GM19372 (cell line): ENCODE data around the gene GREM2.

Source experiments
- ATAC-seq: cut with Tn5 transposase; IDR thresholded peaks from one replicate; pipeline ENCODE4 v1.9.1; 2021; ENCODE audit warnings: mild to moderate bottlenecking, low read depth, moderate library complexity; ENCODE audit not compliant: unreplicated experiment

The GREM2 gene

DNA sequence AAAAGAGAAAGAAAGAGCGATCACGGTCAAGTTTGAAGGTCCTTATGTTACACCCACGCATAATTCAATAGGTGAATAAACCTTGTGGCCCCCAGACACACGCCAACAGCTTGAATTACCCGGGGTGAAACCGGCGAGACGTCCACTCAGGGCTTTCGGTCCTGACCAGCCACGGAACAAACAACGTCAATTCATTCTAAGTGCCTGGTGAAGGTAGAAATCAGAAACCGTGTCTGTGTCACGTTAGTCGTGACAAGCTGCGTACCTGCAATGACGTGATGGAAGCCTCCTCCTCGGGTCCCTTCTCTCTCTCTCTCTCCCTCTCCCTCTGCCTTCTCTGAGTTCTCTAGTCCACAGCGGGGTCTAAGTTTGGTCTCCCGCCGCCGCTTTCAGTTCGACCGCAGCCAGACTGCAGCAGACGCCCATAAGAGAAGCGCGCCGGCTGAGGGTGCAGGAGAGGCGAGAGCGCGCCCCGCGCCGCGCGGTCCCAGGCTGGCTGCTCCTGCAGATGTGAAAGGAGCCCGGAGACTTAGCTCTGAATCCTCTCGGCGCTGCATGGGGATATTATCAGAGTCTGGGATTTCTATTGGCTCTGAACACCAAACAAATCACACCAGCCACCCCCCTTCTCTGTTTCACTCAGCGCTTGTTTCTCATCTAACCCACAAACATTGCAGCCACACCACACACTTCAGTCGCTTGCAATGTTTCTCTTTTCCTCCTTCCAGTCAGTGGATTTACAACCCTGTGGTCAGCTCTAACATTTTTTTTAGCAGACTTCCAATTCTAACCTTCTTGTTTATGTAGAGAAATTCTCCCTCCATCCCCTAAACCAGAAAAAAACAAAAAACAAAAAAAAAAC, at the start of gene GREM2:
TSS of gene GREM2 (minus strand) at position 537 of the 862 bp plus-strand sequence. CDS start 118,680 bp downstream, outside the sequence.
- ATAC-seq, result peak; percentile 77

DNA sequence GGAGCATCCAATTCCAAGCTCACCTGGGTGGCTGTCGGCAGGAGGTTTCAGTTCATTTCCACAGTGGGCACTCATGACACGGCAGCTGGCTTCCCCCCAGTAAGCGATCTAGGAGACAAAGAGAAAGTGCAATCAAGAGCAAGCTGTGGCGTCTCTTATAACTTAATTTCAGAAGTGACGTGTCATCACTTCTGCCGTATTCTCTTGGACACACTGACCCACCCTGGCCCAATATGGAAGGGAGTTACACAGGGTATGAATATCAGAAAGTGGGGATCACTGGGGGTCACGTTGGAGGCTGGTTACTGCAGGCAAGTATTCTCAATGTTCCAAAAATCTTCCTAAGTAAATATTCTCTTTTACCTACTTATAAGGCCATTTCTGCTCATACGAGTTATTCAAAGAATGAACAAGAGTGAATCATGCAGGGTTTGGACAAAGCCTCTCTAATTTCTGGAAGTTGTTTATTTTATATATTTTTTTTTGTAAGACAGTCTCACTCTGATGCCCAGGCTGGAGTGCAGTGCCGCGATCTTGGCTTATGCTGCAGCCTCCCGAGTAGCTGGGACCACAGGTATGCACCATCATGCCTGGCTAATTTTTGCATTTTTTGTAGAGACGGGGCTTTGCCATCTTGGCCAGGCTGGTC, 46.5 kb upstream of the GREM2 start:
- no peak for ATAC-seq

DNA sequence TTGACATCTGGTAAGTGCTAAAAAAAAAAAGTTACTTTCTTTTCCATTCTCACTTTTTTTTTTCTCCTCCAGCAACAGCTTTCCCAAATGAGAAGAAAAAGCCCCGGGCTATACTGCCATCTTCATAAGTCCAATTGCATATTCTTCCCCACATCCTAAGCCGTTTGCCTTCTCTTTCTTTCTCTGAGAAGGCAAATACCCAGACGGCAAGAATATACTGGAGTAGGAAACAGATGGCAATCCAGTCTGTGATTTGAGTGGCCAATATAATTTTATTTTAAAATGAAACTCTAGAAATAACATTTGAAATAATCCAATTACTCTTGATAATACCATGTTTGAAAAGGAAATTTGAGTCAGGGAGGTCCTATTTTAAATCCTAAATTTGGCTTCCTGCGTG, 44.6 kb upstream of the GREM2 start:
- ATAC-seq, result no peak

DNA sequence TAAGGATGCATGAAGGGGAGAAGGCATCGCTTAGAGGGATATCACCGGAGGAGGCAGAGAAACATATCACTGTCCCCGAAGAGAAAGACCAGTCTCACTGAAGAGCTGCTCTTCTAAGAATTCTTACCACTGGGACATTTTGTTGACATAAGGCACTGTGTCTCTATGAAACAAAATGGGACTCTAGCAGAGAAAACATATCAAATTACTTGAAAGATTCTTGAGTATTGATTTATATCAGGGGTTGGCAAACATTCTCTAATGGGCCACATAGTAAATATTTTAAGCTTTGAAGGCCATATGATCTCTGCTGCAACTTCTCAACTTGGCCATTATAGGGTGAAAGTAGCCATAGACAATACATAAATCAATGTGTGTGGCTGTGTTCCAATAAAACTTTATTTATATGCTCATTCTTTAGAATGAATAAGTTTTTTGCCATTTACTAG, 41.0 kb upstream of the GREM2 start:
- ATAC-seq, result no peak

DNA sequence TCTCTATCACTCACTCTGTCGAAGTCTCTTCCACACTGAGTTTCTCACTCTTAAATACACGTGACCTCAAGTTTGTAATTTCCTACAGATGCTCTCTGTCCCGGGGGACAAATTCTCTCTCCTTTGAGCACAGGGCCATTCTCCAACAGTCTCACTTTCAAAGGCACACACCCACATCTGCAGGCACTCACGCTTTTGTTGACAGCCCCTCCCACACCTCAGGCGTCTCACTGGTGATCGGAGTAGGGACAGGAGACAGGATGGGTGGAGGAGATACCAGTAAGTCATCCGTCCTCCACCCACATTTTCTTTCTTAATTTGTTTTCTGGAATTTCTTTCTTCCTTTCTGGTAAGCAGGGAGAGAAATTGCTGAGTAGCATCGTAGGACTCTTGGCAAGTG, 40.6 kb upstream of the GREM2 start:
- no peak for ATAC-seq

DNA sequence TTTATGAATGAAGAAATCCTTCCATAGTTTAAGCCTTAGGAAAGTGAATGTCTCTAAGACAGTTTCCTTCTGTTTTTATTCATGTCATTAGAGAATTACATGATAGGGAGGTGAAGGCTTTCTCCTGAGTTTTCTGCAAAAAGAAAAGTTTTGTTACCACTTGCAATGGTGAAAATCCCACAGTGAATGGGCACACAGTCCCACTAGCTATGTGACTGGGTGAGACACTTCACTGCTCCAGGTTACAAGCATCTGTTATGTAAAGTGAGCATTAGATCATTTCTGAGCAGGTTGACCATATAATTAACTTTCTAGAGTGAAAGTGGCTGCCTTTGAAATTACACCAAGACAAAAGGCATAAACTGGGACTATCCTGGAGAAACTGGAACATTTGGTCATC, 38.9 kb upstream of the GREM2 start:
- no peak for ATAC-seq

DNA sequence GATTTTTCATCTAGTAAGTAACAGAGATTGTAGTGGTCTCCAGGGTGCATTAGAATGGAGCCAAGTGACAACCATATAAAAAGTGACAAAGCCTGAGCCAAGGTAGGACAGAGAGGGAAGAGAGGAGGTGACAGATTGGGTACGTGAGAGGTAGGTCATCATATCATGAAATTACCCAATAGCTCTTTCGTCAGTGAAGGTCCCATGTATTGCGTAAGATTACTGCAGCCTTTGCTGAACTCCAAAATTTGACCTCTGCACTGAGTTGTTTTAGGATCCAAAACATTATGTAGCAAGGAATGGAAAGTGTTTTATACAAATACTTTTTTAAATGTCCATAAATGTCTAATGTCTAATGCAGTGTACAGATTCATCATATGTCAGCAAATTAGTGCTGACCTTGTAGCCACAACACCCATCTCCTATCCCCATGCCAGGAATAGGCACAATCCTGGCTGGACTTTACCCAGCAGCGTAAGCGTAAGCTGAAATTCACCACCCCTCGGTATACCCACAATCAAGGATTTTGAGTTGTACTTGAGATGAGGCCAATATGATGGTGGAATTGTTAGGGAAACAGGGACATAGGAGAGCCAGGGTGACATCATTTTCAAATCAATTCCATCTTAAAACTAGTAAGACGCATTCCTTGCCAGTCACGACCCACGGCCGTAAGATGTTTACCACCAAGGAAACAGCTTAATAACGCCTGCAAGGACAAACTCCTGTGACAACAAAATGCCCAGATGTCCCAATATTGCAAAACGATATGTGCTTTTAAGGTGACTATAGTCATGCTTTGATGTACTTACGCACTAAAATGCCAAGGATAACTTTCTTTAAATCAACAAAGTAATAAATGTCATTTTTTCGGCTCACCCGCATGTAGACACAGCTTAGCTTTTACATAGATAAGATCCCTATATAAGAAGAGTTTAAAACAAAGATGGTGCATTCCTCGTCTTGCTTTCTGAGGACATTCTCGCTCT, 38.1 kb upstream of the GREM2 start:
- no peak for ATAC-seq

DNA sequence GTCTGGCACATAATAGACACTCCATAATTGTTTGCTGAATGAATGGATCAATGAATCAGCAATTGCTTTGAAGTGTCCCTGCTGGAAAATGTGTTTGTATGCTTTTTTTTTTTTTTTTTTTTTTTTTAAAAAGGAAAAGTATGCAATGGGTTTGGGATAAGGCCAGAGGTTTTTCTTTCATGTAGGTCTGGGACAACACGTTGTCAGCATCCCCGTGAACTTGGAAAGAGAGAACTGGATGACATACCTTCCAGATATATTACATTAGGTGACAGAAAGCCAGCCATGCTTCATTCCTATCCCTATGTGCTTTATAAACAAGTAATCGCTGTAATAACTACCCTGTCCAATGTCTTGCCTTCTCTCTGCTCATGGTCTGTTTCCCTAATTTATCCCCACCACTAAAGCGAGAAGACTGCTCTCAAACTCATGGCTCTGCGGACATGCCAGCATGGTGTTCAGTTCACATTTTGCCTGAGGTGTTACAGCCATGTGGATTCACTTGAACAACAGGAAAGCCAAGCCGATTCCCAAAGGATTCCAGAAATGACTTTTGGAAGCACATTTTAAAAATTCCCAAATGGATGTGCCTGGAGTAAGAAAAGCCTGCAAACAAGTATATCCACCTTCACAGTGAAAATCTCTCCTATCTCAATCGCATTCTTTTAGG, 34.8 kb upstream of the GREM2 start:
- no peak for ATAC-seq

DNA sequence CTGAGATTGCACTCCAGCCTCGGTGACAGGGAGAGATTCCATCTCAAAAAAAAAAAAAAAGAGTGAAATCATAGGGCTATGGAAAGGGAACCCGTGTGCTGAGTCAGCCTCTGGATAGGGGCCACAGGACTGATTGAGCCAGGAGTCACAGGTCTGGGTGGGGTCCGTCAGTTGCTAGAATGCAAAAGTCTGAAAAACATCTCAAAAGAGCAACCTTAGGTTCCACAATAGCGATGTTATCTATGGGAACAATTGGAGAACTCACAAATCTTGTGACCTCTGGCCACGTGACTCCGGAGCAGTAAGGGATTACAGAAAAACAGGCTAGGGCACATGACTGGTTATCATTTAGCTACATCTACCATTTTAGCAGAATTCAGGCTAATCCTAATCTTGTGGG, 32.8 kb upstream of the GREM2 start:
- no peak for ATAC-seq

DNA sequence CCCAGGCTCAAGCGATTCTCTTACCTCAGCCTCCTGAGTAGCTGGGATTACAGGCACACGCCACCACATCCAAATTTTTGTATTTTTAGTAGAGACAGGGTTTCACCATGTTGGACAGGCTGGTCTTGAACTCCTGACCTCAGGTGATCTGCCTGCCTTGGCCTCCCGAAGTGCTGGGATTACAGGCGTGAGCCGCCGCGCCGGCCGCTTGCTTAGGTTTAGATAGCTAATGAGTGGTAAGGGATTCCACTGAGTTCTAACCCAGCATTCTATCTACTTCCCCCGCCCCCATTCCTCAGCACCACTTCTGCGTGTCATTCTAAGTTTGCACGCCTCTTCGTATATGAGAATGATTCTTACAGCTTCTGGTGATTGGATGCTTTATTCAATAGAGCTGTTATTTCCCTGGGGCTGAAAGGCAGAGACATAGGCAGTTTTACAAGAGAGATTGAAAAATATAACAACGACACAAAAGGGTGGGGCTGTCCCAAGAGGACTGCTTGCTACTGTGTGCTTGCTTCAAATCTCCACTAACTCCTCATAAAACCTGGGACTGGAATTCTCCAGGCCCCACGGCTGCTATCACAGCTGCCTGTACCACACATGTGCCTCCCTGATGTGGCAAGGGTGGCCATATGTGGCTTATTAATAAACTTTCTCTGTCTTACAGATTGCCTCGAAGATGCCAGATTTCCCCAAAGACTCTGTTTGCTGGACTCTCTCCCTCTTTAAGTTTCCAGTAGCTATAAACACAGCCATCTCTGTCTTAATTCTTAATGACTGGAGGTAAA, 23.7 kb upstream of the GREM2 start:
- no peak for ATAC-seq

DNA sequence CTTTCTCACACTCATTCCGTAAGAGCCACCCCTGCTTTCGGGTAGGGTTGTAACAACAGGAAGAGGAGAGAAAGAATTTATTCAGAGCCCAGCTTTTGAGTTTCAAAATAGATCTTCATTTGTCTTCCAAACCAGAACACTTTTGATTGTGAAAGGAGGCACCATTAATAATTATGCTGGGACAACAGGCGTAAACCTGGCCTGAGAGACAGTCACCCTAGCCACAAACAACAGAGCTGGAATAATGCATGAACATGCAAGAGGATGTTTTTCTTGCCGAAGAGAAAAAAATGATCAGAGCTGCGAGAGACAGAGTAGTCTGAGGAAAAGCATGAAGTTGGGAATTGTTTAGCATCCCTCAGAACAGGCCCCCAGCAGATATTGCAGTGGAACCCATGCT, 18.5 kb upstream of the GREM2 start:
- ATAC-seq, result no peak

DNA sequence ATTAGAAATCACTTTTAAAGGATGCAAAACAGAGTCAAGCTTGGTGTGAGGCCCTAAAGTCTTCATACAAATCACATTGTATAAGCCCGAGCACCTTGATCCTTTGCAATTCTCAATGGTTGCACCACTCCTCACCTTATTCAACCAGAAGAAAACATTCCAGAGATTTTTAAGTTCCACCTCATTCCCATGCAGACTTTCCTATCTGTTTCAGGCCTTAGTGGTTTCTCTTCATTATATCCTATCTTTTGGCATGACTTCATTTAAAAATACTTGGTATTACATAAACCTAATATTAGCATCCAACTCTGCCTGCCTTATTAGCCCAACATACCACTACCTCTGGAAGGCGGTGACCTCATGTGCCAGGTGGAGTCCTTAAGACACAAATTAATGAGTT, 9.3 kb upstream of the GREM2 start:
- no peak for ATAC-seq

DNA sequence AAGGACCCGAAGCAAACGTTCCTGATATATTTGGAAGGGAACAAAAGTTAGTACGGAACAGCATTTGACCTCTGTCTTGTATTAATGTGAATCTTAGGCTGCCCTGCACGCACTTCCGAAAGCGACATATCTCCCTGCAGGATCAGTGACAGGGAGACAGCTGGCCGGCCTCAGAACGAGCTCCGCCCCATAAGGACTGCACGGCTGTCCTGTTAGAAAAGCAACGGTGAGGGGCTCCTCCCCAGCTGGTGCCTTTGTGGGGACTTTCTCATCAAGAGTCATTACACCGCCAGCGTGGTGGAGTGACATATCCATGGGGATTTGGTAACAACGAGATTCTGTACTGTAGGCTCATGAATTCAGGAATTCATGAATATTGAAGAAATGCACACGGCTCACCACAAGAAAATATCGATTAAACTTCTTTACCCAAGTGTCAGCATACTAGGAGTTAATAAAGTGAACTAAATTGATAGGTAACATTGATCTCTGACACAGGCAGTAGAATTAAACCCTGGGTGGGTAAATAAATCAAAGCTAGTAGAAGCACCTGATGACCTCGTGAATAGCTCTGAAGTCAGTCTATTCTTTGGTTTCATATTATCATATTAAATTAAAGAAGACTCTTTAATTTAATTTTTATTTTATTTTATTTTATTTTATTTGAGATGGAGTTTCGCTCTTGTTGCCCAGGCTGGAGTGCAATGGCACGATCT, 8.1 kb upstream of the GREM2 start:
- ATAC-seq, result no peak

DNA sequence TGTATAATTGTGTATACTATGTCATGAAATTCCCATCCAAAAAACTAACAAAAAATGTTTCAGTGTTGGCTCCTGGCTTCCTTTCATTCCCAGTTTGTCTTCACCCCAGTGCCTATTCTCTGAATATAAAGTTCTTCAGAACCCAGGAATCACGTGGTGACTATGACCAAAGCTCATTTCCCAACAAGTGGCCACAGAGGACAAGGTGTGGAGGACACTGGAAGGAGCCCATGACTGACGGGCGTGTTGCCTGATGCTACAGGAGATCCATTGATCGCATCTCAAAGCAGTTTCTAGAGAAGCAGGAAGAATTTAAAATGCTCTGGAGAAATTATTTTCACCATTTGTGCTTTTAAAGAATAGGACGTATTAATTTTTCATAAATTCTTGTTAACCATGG, 7.4 kb upstream of the GREM2 start:
- no peak for ATAC-seq

DNA sequence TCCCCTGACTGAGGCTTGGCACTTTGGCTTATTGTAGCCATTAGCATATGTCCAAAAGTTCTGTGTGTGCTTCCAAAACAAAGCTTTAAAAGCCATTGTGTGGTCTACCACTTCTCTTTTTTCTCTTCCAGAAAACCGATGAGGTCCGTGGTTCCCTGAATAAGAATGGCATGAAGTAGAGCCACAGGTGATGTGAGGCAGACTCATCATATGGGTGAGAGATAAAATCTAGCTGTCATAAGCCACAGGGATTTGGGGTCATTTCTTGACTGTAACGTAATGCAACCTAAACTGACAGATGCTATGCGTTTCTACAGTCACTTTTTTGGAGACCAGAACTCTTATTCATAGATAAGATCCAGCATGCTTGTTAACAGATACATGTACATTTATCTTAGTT, 7.0 kb upstream of the GREM2 start:
- ATAC-seq, result no peak

DNA sequence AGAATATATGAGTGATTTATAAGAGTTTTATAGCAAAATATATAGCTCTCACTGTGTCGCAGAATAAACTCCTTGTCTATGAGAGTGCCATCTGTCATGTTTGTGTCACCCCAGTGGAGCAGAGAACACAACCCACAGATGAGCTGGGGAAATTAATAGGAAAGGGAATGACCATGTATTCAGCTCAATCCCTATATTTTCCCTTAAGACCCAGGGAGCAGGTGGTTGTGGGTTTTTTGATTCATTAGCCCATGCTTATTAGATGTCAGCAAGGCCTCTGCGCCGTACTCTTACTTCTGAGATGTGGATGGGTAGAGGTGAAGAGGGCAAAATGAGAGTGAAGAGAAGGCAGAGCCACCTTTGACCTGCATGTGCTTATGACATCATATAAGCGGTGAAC, 4.1 kb upstream of the GREM2 start:
- ATAC-seq, result no peak

DNA sequence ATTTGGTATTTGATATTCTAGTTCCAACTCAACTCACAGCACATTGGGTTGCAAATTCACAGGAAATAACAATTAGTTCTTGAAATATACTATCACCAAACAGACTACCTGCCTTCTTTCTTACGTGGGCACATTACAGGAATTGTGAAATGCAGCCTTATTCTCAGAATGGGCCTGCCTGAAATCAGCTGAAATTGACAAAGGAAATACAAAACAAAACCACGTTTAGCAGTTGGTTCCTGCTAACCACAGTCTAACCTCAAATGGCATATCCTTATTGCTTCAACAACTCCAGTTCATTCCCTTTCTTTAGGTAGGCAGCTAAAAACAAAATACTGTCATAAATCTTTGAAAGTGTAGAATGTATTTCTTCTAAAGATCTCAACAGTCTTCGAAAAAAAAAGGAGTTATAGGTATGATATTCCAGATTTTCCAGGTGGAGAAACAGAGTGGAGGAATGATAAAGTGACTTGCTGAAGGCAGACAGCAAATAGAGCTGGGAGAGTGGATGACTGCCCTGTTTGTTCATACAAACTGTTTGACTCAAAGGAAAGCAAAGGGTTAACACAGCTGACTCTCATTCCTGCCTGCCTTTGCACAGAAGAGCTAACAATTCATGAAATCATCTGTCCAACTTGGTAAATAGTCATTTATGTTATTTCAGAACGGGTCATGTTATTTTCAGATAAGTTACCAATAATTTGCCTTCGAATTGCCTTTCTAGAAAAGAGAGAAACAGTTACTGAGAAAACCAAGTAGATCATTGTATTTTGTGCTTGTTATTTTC, 1.6 kb upstream of the GREM2 start:
- no peak for ATAC-seq

DNA sequence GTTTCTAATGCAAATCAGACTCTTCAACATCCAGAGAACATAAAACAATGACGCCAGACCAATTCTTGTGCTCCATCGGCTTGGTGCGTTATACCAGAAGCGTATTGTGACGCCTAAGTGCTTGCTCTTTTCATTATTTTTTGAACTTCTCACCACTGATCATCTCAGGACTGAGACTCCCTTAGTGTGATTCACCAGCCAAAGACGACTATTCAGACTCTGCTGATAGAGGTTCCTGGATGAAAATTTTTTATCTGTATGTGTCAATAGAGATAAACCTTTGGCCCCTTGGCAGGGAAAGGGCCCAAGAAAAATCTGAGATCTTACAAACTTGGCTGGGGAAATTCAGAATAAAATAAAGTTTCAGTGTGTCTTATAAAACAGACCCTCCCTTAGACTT, 856 bp upstream of the GREM2 start:
- ATAC-seq, result no peak
